H1 (cell line): ENCODE measurements around the gene STXBP5. TPM values are rescaled to one million over a fixed set of nuclear protein-coding genes. Genes with fewer than 3 reads are reported as not detected.

Source experiments
- CTCF ChIA-PET: fragments of 300-600 bp; sonication (Branson Sonifier 250); formaldehyde crosslinking; loops from one replicate; lab custom pipeline; 2021; ENCODE audit not compliant: partially characterized antibody; lab: Charles Lee
- POLR2A ChIA-PET: fragments of 300-600 bp; sonication (Branson Sonifier 250); formaldehyde crosslinking; loops from one replicate; lab custom pipeline; 2021; ENCODE audit warnings: inconsistent platforms; ENCODE audit not compliant: partially characterized antibody; lab: Charles Lee
- DNase-seq, 2 experiments: peaks; one replicate each; pipeline versions ENCODE4 v3.0.0 to v3.0.0-alpha.2; 2010 to 2022; ENCODE audit warnings: low spot score in 2 of 2, low read depth in 1 of 2, mixed read lengths in 1 of 2
- FAIRE-seq: peaks from 2 replicates; lab custom pipeline; 2011; peaks lifted over from hg19 to GRCh38; lab: Jason Lieb, UNC
- H2AFZ ChIP-seq: 2 replicates; pipeline ENCODE4 v1.8.1; 2012; ENCODE audit warnings: low read length, inconsistent platforms
- H2AK5ac ChIP-seq: 2 replicates; pipeline ENCODE4 v1.6.1; 2013; ENCODE audit warnings: low read depth, low read length
- H2BK120ac ChIP-seq: replicated peaks from 2 replicates; pipeline ENCODE3; 2013; ENCODE audit warnings: low read depth, low read length, inconsistent platforms
- H2BK12ac ChIP-seq: 2 replicates; pipeline ENCODE4 v1.6.1; 2013; ENCODE audit warnings: low read depth, low read length
- H2BK15ac ChIP-seq: 2 replicates; pipeline ENCODE4 v1.6.1; 2013; ENCODE audit warnings: low read length
- H2BK20ac ChIP-seq: 2 replicates; pipeline ENCODE4 v1.6.1; 2013; ENCODE audit warnings: low read length
- H2BK5ac ChIP-seq: 2 replicates; pipeline ENCODE4 v1.6.1; 2013; ENCODE audit warnings: low read depth, low read length
- H3K14ac ChIP-seq: 2 replicates; pipeline ENCODE4 v1.6.1; 2013; ENCODE audit warnings: inconsistent platforms; ENCODE audit not compliant: insufficient read length
- H3K18ac ChIP-seq: 2 replicates; pipeline ENCODE4 v1.6.1; 2013; ENCODE audit warnings: low read length; ENCODE audit errors: extremely low read depth
- H3K23ac ChIP-seq: 2 replicates; pipeline ENCODE4 v1.6.1; 2013; ENCODE audit warnings: inconsistent platforms; ENCODE audit not compliant: insufficient read length
- H3K23me2 ChIP-seq: 2 replicates; pipeline ENCODE4 v1.6.1; 2013; ENCODE audit warnings: low read depth, low read length
- H3K27ac ChIP-seq: 2 replicates; pipeline ENCODE4 v1.6.1; 2011; ENCODE audit warnings: low read depth, low read length, inconsistent platforms
- H3K27me3 ChIP-seq, 4 experiments: replicated peaks in 1 of 4; 1 replicate in 1 of 4; 2 replicates in 3 of 4; pipeline versions ENCODE4 v1.6.1 to v1.8.1; 2011 to 2013; ENCODE audit warnings: low read length in 3 of 4, mild to moderate bottlenecking in 3 of 4, inconsistent platforms in 2 of 4, mixed read lengths in 2 of 4, moderate library complexity in 1 of 4; ENCODE audit not compliant: control insufficient read depth in 3 of 4, insufficient read depth in 3 of 4; ENCODE audit errors: extremely low read depth in 1 of 4
- H3K36me3 ChIP-seq, 4 experiments: 2 replicates each; pipeline versions ENCODE4 v1.6.1 to v1.8.1; 2011 to 2013; ENCODE audit warnings: mild to moderate bottlenecking in 4 of 4, low read length in 3 of 4, moderate library complexity in 2 of 4, control low read depth in 1 of 4, inconsistent platforms in 1 of 4; ENCODE audit not compliant: insufficient read depth in 4 of 4, control insufficient read depth in 2 of 4
- H3K4ac ChIP-seq: replicated peaks from 2 replicates; pipeline ENCODE3; 2013; ENCODE audit warnings: low read length, low read depth, mixed read lengths, inconsistent platforms; ENCODE audit not compliant: insufficient read length
- H3K4me1 ChIP-seq, 4 experiments: replicated peaks in 1 of 4; 1 replicate in 1 of 4; 2 replicates in 3 of 4; pipeline versions ENCODE4 v1.6.1 to v1.8.1; 2011 to 2013; ENCODE audit warnings: low read length in 3 of 4, inconsistent platforms in 2 of 4, mixed read lengths in 1 of 4; ENCODE audit not compliant: insufficient read depth in 4 of 4, control insufficient read depth in 3 of 4
- H3K4me2 ChIP-seq, 2 experiments: 2 replicates each; pipeline versions ENCODE4 v1.6.1 to v1.8.1; 2011 to 2013; ENCODE audit warnings: low read depth in 2 of 2, low read length in 2 of 2, control low read depth in 1 of 2, inconsistent platforms in 1 of 2, mild to moderate bottlenecking in 1 of 2; ENCODE audit not compliant: insufficient read depth in 1 of 2
- H3K4me3 ChIP-seq, 4 experiments: fragments of 200-600, 300-600 bp in 1 of 4; sonication (generic), shearing (Covaris generic), sonication (Bioruptor Twin) in 1 of 4; 2 replicates each; pipeline versions ENCODE4 v1.5.1 to v1.8.1; 2011 to 2016; ENCODE audit warnings: low read length in 4 of 4, low read depth in 3 of 4, control low read depth in 2 of 4, inconsistent platforms in 2 of 4, mild to moderate bottlenecking in 2 of 4, mixed read lengths in 1 of 4, moderate library complexity in 1 of 4; ENCODE audit not compliant: insufficient read depth in 2 of 4; ENCODE audit errors: extremely low read depth in 1 of 4
- H3K56ac ChIP-seq: replicated peaks from 2 replicates; pipeline ENCODE3; 2013; ENCODE audit warnings: low read depth, mild to moderate bottlenecking, mixed read lengths, low read length, inconsistent platforms; ENCODE audit not compliant: insufficient read length
- H3K79me1 ChIP-seq: 2 replicates; pipeline ENCODE4 v1.6.1; 2013; ENCODE audit warnings: low read depth, low read length, control low read depth
- H3K79me2 ChIP-seq, 2 experiments: 2 replicates each; pipeline versions ENCODE4 v1.6.1 to v1.8.1; 2012 to 2013; ENCODE audit warnings: low read length in 2 of 2, mild to moderate bottlenecking in 2 of 2, inconsistent platforms in 1 of 2; ENCODE audit not compliant: insufficient read depth in 2 of 2, control insufficient read depth in 1 of 2
- H3K9ac ChIP-seq, 4 experiments: replicated peaks in 1 of 4; 1 replicate in 1 of 4; 2 replicates in 3 of 4; pipeline versions ENCODE4 v1.6.1 to v1.8.1; 2011 to 2013; ENCODE audit warnings: low read depth in 3 of 4, low read length in 3 of 4, control low read depth in 2 of 4, mild to moderate bottlenecking in 2 of 4, moderate library complexity in 2 of 4, inconsistent platforms in 1 of 4; ENCODE audit errors: extremely low read depth in 1 of 4
- H3K9me3 ChIP-seq, 2 experiments: 2 replicates each; pipeline versions ENCODE4 v1.6.1 to v1.8.1; 2012 to 2013; ENCODE audit warnings: mild to moderate bottlenecking in 2 of 2, moderate library complexity in 2 of 2, control low read depth in 1 of 2, inconsistent platforms in 1 of 2, low read depth in 1 of 2, low read length in 1 of 2, mixed read lengths in 1 of 2; ENCODE audit not compliant: insufficient read depth in 2 of 2
- H4K20me1 ChIP-seq, 2 experiments: replicated peaks in 1 of 2; 2 replicates each; pipeline versions ENCODE3 to v1.8.1; 2011 to 2013; ENCODE audit warnings: inconsistent platforms in 2 of 2, low read length in 2 of 2, mild to moderate bottlenecking in 1 of 2; ENCODE audit not compliant: insufficient read depth in 2 of 2, control insufficient read depth in 1 of 2
- H4K5ac ChIP-seq: 2 replicates; pipeline ENCODE4 v1.6.1; 2013; ENCODE audit warnings: low read length, low read depth, mixed read lengths, inconsistent platforms; ENCODE audit not compliant: insufficient read length
- H4K8ac ChIP-seq: 2 replicates; pipeline ENCODE4 v1.8.0; 2013; ENCODE audit warnings: mild to moderate bottlenecking, moderate library complexity, low read length, inconsistent platforms; ENCODE audit not compliant: insufficient read depth; ENCODE audit errors: extremely low read depth
- H4K91ac ChIP-seq: replicated peaks from 2 replicates; pipeline ENCODE3; 2013; ENCODE audit warnings: low read length, mixed read lengths, inconsistent platforms; ENCODE audit not compliant: insufficient read length
- CEBPB ChIP-seq: IDR thresholded peaks from 2 replicates; pipeline ENCODE4 v1.6.1; 2012; ENCODE audit warnings: low read depth, low read length
- SRF ChIP-seq: IDR thresholded peaks from 2 replicates; pipeline ENCODE4 v1.6.1; 2011; ENCODE audit warnings: mild to moderate bottlenecking, low read depth, low read length, moderate library complexity
- WGBS, 2 experiments: shearing (Covaris generic) in 1 of 2; methylation state at CpG; one replicate each; pipeline versions ENCODE4 v1.1.6 to v1.1.7; 2013 to 2015; ENCODE audit warnings: low lambda C conversion rate in 2 of 2, mixed read lengths in 2 of 2, inconsistent platforms in 1 of 2, low coverage in 1 of 2, missing lambda C conversion rate in 1 of 2; ENCODE audit not compliant: insufficient replicate concordance in 2 of 2, insufficient coverage in 1 of 2, insufficient read length in 1 of 2; ENCODE audit errors: extremely low coverage in 1 of 2, missing lambda C conversion rate in 1 of 2; 5-methylcytosine and 5-hydroxymethylcytosine counted together
- polyA plus RNA-seq, 7 experiments: library from polyadenylated mRNA; depleted of rRNA in 3 of 7; stranded (reverse) in 5 of 7; unstranded in 2 of 7; fragments of >200 nt in 5 of 7; fragments of 200-250 nt in 2 of 7; gene quantifications; 1 replicate in 5 of 7; 2 replicates in 1 of 7; 4 replicates in 1 of 7; pipeline versions ENCODE4 v1.2.1 to v1.2.3, GENCODE V29; 2011 to 2013; ENCODE audit warnings: missing spikeins in 2 of 7, mixed read lengths in 2 of 7
- total RNA-seq: library from RNA; stranded (reverse); fragmentation: NEBNext Ultra II Directional; extraction: Animal tissue kit (Norgen Biotek cat#: 25700); gene quantifications from 2 replicates; pipeline ENCODE4 v1.2.1, GENCODE V29; 2021

STXBP5 gene
- total and polyA plus RNA-seq, 2 of the 8 experiments (the other 6 are each of a cell fraction or from before 2014, with no cell fraction given), result 2.7 to 10.8 TPM

DNA sequence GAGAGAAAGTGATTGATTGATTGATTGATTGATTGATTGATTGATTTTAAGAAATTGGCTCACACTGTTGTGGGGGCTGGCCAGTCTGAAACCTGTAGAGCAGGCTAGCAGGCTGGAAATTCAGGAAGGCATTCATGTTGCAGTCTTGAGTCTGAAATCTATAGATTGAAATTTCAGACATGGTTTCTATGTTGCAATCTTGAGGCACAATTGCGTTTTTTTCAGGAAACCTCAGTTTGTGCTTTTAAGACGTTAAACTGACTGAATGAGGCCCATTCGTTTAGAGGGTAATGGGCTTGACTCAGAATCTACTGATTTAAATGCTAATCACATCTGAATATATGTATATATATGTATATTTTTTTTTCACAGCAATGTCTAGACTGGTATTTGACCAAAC, 106.3 kb downstream of the STXBP5 start:
- H3K14ac ChIP-seq, result no peak overlapping the region
- no peak for FAIRE-seq
- H3K18ac ChIP-seq, result no peak overlapping the region
- no peak for DNase-seq
- H3K79me2 ChIP-seq, result no peaks in the 10 kb centered on the region
- H3K27ac ChIP-seq, result no peak overlapping the region
- H3K27me3 ChIP-seq, result no peaks in the 10 kb centered on the region
- no peak overlapping the region for H3K56ac ChIP-seq
- ChIA-PET POLR2A (no interaction called here), CTCF (no interaction called here)
- H4K8ac ChIP-seq, result no peak overlapping the region
- H2BK12ac ChIP-seq, result no peak overlapping the region
- no peak overlapping the region for H4K91ac ChIP-seq
- peaks cover 0 to 4% (median 1%) of the 10 kb centered on the region in 4 experiments; a peak in 3 of 7 replicates for H3K4me1 ChIP-seq
- WGBS, 2 experiments, result 60% methylated on average over 3 of the region's 3 CpGs; no CpG with 5 or more reads in 1 of the 2 experiments
- no peak overlapping the region for H3K9ac ChIP-seq
- H2BK5ac ChIP-seq, result no peak overlapping the region
- H3K9me3 ChIP-seq, result no peaks in the 10 kb centered on the region
- no peak overlapping the region for H3K4ac ChIP-seq
- H3K23me2 ChIP-seq, result no peaks in the 10 kb centered on the region
- H2BK120ac ChIP-seq, result no peak overlapping the region
- H2BK20ac ChIP-seq, result no peak overlapping the region
- no peaks in the 10 kb centered on the region; a peak in 1 of 8 replicates for H3K36me3 ChIP-seq
- no peak overlapping the region for H3K23ac ChIP-seq
- H4K5ac ChIP-seq, result no peak overlapping the region
- H3K79me1 ChIP-seq, result no peaks in the 10 kb centered on the region
- H2BK15ac ChIP-seq, result no peak overlapping the region
- no peaks in the 10 kb centered on the region for H4K20me1 ChIP-seq
- no peak for TF ChIP-seq SRF
- TF ChIP-seq CEBPB, result peak; percentile 43; the same call in 1 of the 2 replicates
- no peak overlapping the region for H2AK5ac ChIP-seq
- H2AFZ ChIP-seq, result no peak overlapping the region
- no peak overlapping the region; a peak in 1 of 4 replicates for H3K4me2 ChIP-seq
- H3K4me3 ChIP-seq, result 0 out of 8 replicates have a peak overlapping the region, but pooled peaks of 1 of the 4 experiments have one; percentile 15
